Gastroesophageal sphincter (tissue), 3 donors: ENCODE data around the gene EPHB2.

Source experiments
- EP300 ChIP-seq: sonication (generic); formaldehyde crosslinking; IDR thresholded peaks from one replicate; pipeline ENCODE4 v1.6.1; 2017; ENCODE audit warnings: antibody characterized with exemption, mild to moderate bottlenecking
- POLR2A ChIP-seq, 2 donors: fragments of 450-650 bp; IDR thresholded peaks; one replicate each; pipeline ENCODE4 v1.6.1; 2017; ENCODE audit warnings: antibody characterized with exemption in 2 of 2, mild to moderate bottlenecking in 2 of 2, moderate library complexity in 1 of 2
- POLR2AphosphoS5 ChIP-seq: sonication (generic); formaldehyde crosslinking; IDR thresholded peaks from one replicate; pipeline ENCODE4 v1.6.1; 2017; ENCODE audit warnings: antibody characterized with exemption
- TF ChIP-seq, protein P1 (sequence below), 4 experiments: fragments of 200-600 bp in 2 of 4; fragments of 450-650 bp in 2 of 4; sonication (generic) in 1 of 4; IDR thresholded peaks; one replicate each; pipeline ENCODE4 v1.5.1; 2017 to 2019; ENCODE audit warnings: antibody characterized with exemption in 4 of 4, mild to moderate bottlenecking in 2 of 4, moderate library complexity in 2 of 4

DNA sequence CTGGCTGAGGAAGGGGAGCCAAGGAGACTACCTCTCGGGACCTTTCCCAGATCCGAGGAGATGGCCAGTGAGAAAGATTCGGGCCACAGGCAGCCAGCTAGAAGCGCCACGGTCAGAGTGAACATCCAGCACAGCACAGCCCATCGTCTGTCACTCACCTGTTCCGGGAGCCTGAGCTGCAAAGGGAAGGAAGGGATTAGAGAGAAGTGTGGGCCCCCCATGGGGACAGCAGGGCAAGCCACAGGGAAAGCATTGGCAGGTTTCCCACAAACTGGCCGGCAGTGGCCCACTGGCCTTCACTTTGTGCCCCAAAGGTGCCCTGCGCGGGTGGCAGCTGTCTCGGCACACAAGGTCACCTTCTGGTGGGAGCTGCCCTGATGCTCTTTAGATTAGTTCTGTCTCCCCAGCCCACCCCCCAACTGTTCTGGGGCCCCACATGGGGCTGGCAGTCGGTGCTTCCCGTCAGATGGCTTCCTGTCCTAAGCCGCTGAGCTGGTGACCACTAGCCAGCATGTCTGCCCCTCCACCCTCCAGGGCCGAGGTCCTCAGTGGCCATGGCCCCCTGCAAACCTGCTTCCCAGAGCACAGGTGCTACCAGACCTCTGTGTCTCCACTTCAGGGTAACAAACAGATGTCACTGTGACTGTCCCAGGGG, 205.3 kb downstream of the EPHB2 start:
- TF ChIP-seq POLR2AphosphoS5 = no peak
- TF ChIP-seq, protein P1, sequence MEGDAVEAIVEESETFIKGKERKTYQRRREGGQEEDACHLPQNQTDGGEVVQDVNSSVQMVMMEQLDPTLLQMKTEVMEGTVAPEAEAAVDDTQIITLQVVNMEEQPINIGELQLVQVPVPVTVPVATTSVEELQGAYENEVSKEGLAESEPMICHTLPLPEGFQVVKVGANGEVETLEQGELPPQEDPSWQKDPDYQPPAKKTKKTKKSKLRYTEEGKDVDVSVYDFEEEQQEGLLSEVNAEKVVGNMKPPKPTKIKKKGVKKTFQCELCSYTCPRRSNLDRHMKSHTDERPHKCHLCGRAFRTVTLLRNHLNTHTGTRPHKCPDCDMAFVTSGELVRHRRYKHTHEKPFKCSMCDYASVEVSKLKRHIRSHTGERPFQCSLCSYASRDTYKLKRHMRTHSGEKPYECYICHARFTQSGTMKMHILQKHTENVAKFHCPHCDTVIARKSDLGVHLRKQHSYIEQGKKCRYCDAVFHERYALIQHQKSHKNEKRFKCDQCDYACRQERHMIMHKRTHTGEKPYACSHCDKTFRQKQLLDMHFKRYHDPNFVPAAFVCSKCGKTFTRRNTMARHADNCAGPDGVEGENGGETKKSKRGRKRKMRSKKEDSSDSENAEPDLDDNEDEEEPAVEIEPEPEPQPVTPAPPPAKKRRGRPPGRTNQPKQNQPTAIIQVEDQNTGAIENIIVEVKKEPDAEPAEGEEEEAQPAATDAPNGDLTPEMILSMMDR (IDR thresholded peaks at IDR 0.05) = no peak
- TF ChIP-seq POLR2A (IDR thresholded peaks at IDR 0.05) = no peak
- no peak for TF ChIP-seq EP300
